Common myeloid progenitor, CD34-positive (primary cell): ENCODE data around the gene OLFML1.
A peak's percentile ranks its signal among the peaks of the same experiment; 100 is the strongest.
"Not testable (repeated sequence)": the region's sequence is repeated elsewhere in the genome, so short reads cannot be mapped to it uniquely, and the experiment has no call there.

Experiments
- CTCF ChIA-PET: fragments of 350-600 bp; sonication (Branson Sonifier 250); formaldehyde crosslinking; loops from one replicate; lab custom pipeline; 2021; ENCODE audit warnings: antibody characterized with exemption; lab: Charles Lee
- POLR2A ChIA-PET: fragments of 350-600 bp; sonication (Branson Sonifier 250); formaldehyde crosslinking; loops from one replicate; lab custom pipeline; 2021; ENCODE audit warnings: antibody characterized with exemption; lab: Charles Lee
- DNase-seq, 3 donors: peaks; one replicate each; pipeline versions ENCODE4 v3.0.0 to v3.0.0-alpha.2; 2013
- H3K27ac ChIP-seq, 2 experiments: 1 replicate in 1 of 2; 2 replicates in 1 of 2; pipeline ENCODE4 v1.7.0; 2013; ENCODE audit warnings: inconsistent platforms in 2 of 2, low read length in 2 of 2, mild to moderate bottlenecking in 2 of 2, low read depth in 1 of 2, moderate library complexity in 1 of 2; ENCODE audit not compliant: severe bottlenecking in 2 of 2, insufficient read depth in 1 of 2, poor library complexity in 1 of 2
- H3K27me3 ChIP-seq, 5 experiments: replicated peaks in 2 of 5; 1 replicate in 3 of 5; 2 replicates in 2 of 5; pipeline versions ENCODE4 v1.6.1 to v1.7.0; 2013; ENCODE audit warnings: low read length in 4 of 5, mild to moderate bottlenecking in 2 of 5, moderate library complexity in 2 of 5, inconsistent platforms in 1 of 5; ENCODE audit not compliant: insufficient read depth in 5 of 5, control insufficient read depth in 4 of 5
- H3K36me3 ChIP-seq, 4 experiments: 1 replicate in 2 of 4; 2 replicates in 2 of 4; pipeline versions ENCODE4 v1.6.1 to v1.7.0; 2013; ENCODE audit warnings: low read length in 3 of 4, control low read depth in 1 of 4, mild to moderate bottlenecking in 1 of 4; ENCODE audit not compliant: control insufficient read depth in 4 of 4, insufficient read depth in 4 of 4
- H3K4me1 ChIP-seq, 4 experiments: 1 replicate in 3 of 4; 2 replicates in 1 of 4; pipeline versions ENCODE4 v1.6.1 to v1.7.1; 2013; ENCODE audit warnings: low read length in 3 of 4, mild to moderate bottlenecking in 3 of 4, control low read depth in 1 of 4, inconsistent platforms in 1 of 4, moderate library complexity in 1 of 4; ENCODE audit not compliant: control insufficient read depth in 4 of 4, insufficient read depth in 4 of 4; ENCODE audit errors: control extremely low read depth in 1 of 4
- H3K4me3 ChIP-seq, 7 experiments: 1 replicate in 4 of 7; 2 replicates in 3 of 7; pipeline versions ENCODE4 v1.5.1 to v1.7.0; 2013; ENCODE audit warnings: mild to moderate bottlenecking in 7 of 7, low read length in 6 of 7, moderate library complexity in 6 of 7, inconsistent platforms in 2 of 7, low read depth in 2 of 7, control low read depth in 1 of 7; ENCODE audit not compliant: insufficient read depth in 4 of 7, control insufficient read depth in 1 of 7; ENCODE audit errors: extremely low read depth in 1 of 7
- H3K9me3 ChIP-seq, 5 experiments: 1 replicate in 4 of 5; 2 replicates in 1 of 5; pipeline versions ENCODE4 v1.6.1 to v1.7.1; 2013; ENCODE audit warnings: low read length in 4 of 5, mild to moderate bottlenecking in 2 of 5, inconsistent platforms in 1 of 5, low read depth in 1 of 5, moderate library complexity in 1 of 5; ENCODE audit not compliant: control insufficient read depth in 4 of 5, insufficient read depth in 2 of 5; ENCODE audit errors: control extremely low read depth in 1 of 5
- WGBS: methylation state at CpG from one replicate; pipeline ENCODE4 v1.1.5; 2013; ENCODE audit not compliant: insufficient coverage; 5-methylcytosine and 5-hydroxymethylcytosine counted together

The OLFML1 gene

DNA sequence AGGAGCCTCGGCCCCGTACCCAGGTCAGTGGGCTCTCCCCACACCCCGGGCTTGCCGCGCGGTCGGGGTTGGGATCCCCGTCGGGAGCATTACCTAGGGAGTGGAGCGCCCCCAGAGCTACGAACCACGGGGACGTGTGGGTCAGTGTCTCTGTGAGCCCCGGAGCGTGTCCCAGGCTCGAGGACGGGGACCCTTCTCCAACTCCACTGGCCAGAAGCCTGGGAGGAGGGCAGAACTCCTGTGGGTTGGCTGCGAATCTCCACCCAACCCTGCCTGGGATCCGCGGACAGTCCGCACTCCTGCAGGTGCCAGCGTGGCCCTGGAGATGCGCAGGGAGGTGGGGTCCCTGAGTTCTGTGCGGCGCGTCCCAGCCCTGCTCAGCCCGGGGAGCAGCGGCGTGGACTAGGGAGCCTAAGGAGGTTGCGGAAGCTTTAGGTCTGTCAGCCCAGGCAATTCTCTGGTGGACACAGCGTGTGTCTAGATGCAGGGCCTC, 28.8 kb downstream of the OLFML1 start:
- peak in 2 of 3 donors; percentile 24 to 44 for DNase-seq
- WGBS: under 1% methylated on average over 23 of the region's 31 CpGs
- Histone ChIP-seq H3K4me3 (peak overlapping the region; percentile 64 to 90 (median 77)), H3K9me3 (no peaks in the 10 kb centered on the region), H3K36me3 (no peaks in the 10 kb centered on the region), H3K4me1 (peaks cover 14 to 36% (median 30%) of the 10 kb centered on the region in 4 experiments), H3K27me3 (peaks cover 5 to 31% (median 15%) of the 10 kb centered on the region in 5 experiments), H3K27ac (peak overlapping the region in 1 of 2 experiments; percentile 86)
- CTCF ChIA-PET: interaction anchor here (1.1 to 2.5 kb wide), 5 partner anchors 7 to 163 kb away, joined by 3 to 10 read pairs (median 5); no protein-coding TSS in a partner anchor
- POLR2A ChIA-PET: no interaction called here

DNA sequence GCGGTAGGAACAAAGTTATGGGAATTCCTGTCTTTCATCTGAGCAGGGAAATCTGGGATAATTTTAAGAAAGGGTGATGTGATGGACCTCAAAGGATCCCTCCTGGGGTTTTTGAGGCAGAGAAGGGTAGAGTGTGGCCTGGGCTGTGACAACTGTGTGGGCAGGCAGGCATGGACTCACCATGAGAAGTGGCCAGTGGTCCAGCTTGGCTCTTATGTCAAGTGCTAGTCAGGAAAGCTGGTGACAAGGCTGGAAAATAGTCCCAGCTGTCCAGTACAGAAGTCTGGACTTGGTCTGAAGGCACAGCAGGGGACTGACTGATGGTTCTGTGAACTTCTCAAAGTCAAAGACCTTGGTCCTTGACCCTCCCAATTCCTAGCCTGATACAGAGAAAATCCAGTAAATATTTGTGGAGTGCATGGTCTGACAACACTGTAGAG, 30.2 kb downstream of the OLFML1 start:
- Histone ChIP-seq H3K36me3 (no peaks in the 10 kb centered on the region), H3K4me3 (no peak overlapping the region), H3K4me1 (peaks cover 14 to 36% (median 30%) of the 10 kb centered on the region in 4 experiments), H3K9me3 (no peaks in the 10 kb centered on the region), H3K27me3 (peaks cover 5 to 31% (median 15%) of the 10 kb centered on the region in 5 experiments), H3K27ac (no peak overlapping the region)
- 100% methylated on average over 1 of the region's 1 CpG for WGBS
- ChIA-PET POLR2A (no interaction called here), CTCF (interaction anchor here (0.6 to 1.3 kb wide), 4 partner anchors 9 to 1203 kb away, joined by 3 to 4 read pairs (median 4); no protein-coding TSS in a partner anchor)
- DNase-seq: no peak

DNA sequence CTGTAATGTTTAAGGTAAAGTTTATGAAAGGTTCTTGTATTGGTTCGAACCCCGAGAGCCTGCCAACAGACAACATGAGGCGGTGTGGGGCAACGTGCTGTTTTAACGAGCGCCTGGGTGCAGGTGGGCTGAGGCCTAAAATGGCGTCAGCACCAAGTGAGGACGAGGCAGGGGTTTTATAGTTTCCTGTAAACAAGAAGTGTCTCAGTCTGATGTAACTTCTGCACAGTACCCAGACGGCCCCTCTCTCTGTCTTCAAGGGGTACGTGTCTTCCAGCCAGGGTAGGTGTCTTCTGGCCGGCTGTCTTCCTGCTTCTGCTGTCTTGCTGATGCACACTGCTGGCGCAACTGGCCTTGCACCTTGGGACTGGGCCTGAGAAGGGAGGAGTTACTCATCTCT, 31.2 kb downstream of the OLFML1 start:
- no peaks in the 10 kb centered on the region for H3K9me3 ChIP-seq
- H3K36me3 ChIP-seq: no peaks in the 10 kb centered on the region
- WGBS: 97% methylated on average over 11 of the region's 12 CpGs
- no peak for DNase-seq
- no peak overlapping the region for H3K27ac ChIP-seq
- ChIA-PET POLR2A (no interaction called here), CTCF (interaction anchor here (1.1 kb wide), 1 partner anchor 8 kb away, joined by 3 read pairs; no protein-coding TSS in a partner anchor)
- H3K27me3 ChIP-seq: peaks cover 5 to 31% (median 15%) of the 10 kb centered on the region in 5 experiments
- no peak overlapping the region for H3K4me3 ChIP-seq
- peaks cover 9 to 29% (median 26%) of the 10 kb centered on the region in 4 experiments for H3K4me1 ChIP-seq

DNA sequence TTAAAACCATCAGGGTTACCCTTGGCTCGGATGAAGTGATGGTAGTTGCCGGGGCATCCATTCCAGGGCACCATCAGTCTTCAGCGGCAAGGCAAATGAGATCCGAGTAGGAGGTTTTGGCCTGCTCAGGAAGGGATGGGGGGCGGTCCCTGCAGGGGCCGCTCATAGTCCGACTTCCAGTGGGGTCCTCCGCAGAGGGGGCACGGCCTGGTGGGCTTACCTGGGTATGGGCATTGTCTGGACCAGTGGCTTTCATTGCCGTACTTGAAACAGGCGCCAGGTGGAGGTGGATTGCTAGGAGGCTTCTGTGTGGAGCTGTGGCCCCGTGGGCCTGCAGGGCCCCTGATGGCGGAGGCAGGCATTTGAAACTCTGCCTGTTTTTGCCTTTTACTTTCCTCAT, 32.4 kb downstream of the OLFML1 start:
- H3K9me3 ChIP-seq, POLR2A ChIA-PET, DNase-seq, H3K4me3 ChIP-seq, CTCF ChIA-PET, H3K27ac ChIP-seq, H3K36me3 ChIP-seq: not testable (repeated sequence)
- whole genome bisulfite sequencing: 98% methylated on average over 13 of the region's 13 CpGs
- peaks cover 0 to 16% (median 14%) of the 10 kb centered on the region in 4 experiments for H3K4me1 ChIP-seq
- H3K27me3 ChIP-seq: peaks cover 5 to 31% (median 15%) of the 10 kb centered on the region in 5 experiments

DNA sequence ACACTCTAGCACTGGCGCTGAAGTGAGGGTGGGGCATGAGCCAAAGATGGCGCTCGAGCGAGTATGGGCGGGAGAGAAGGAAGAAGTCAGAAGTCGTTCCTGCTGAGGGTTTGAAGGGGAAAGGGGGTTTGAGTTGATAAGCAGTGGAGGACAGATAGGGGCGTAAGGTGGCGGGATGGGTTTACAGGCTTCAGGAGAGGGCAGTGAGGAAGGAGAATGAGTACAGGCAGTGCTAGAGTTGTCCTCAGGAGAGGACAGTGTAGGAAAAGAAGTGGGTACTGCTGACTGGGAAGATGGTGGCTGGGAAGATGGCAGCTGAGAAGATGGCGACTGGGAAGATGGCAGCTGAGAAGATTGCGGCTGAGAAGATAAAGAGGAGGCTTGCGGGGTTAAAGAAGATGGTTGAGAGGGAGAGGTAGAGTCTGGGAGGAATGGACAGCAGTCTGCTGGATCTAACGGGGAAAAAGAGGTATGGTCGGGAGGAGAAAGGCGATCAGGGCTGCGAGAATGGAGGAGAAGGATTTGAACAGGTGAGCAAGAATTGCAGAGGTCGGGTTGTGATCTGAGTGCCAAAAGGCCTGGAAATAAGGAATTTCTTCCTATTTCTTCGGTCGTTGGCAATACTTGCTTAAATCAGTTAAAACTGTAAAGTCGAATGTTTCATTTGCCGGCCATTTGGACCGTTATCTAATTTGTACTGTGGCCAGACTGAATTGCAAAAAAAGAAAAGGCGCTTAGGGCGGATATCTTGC, 33.7 kb downstream of the OLFML1 start:
- H3K4me3 ChIP-seq: no peak overlapping the region
- WGBS: 95% methylated on average over 23 of the region's 23 CpGs
- H3K9me3 ChIP-seq: no peaks in the 10 kb centered on the region
- peaks cover 0 to 7% (median 6%) of the 10 kb centered on the region in 4 experiments for H3K4me1 ChIP-seq
- peaks cover 5 to 30% (median 15%) of the 10 kb centered on the region in 5 experiments for H3K27me3 ChIP-seq
- H3K27ac ChIP-seq: no peak overlapping the region
- DNase-seq: no peak
- CTCF ChIA-PET: no interaction called here
- H3K36me3 ChIP-seq: no peaks in the 10 kb centered on the region
- POLR2A ChIA-PET: no interaction called here

DNA sequence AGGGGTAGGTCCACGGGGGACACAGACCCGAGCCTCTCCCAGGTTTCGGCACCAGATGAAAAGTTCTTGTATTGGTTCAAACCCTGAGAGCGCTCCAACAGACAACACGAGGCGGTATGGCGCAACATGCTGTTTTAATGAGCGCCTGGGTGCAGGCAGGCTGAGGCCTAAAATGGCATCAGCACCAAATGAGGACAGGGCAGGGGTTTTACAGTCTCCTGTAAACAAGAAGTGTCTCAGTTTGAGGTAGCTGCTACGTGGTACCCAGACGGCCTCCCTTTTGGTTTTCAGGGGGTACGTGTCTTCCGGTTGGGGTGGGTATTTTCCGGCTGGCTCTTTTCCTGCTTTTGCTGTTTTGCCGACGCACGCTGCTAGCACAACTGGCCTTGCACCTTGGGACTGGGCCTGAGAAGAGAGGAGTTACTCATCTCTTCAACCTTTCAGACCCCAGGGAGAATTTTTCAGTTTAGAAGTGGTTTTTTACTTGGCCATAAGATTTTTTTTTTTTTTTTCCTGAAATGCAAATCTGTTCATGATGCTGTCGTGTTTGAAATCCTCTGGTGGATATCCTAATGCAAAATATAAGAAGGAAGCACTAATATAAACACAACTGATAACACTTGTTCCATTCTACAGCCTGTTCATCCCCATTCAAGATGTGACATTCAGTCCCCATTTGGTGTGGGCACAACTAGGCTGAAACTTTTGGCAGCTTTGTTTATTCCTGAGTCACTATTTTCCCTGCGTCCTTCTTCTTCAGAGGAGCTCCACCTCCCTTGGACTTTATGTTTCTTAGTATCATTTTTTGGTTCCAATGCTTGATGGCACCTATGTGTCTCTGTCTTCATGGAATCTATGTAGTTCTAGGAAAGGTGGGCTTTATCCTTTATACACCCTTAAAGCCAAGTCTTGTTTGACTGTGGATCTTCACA, 35.0 kb downstream of the OLFML1 start:
- POLR2A ChIA-PET: no interaction called here
- no peak for DNase-seq
- no peaks in the 10 kb centered on the region for H3K9me3 ChIP-seq
- H3K4me3 ChIP-seq: no peak overlapping the region
- H3K27ac ChIP-seq: no peak overlapping the region
- WGBS: 91% methylated on average over 17 of the region's 18 CpGs
- H3K4me1 ChIP-seq: no peaks in the 10 kb centered on the region
- no peaks in the 10 kb centered on the region for H3K36me3 ChIP-seq
- CTCF ChIA-PET: interaction anchor here (0.8 to 1.6 kb wide), 4 partner anchors 8 to 59 kb away, joined by 3 to 10 read pairs (median 4); partner anchors contain the start of gene PPFIBP2
- peaks cover 3 to 17% (median 8%) of the 10 kb centered on the region in 5 experiments for H3K27me3 ChIP-seq
